Panc1 (cell line): ENCODE data around the gene XRCC4. TPM values are rescaled to one million over a fixed set of nuclear protein-coding genes. Genes with fewer than 3 reads are reported as not detected.

Experiments used
- ATAC-seq: fragments of 200-7000 bp; cut with Tn5 transposase; 2 replicates; pipeline ENCODE4 v1.9.1; 2020; ENCODE audit warnings: mild to moderate bottlenecking, moderate library complexity
- BruUV-seq: library from RNA; stranded (reverse); fragments of 400-500 nt; replicated peaks from 2 replicates; lab custom pipeline; 2021; lab: Mats Ljungman, UMichigan
- CTCF ChIA-PET: fragments of 300-600 bp; sonication (Branson Sonifier 250); formaldehyde crosslinking; loops from one replicate; lab custom pipeline; 2022; ENCODE audit warnings: antibody characterized with exemption; lab: Charles Lee
- POLR2A ChIA-PET: fragments of 300-600 bp; sonication (Branson Sonifier 250); formaldehyde crosslinking; loops from one replicate; lab custom pipeline; 2022; ENCODE audit warnings: antibody characterized with exemption; lab: Charles Lee
- DNase-seq: peaks from one replicate; pipeline ENCODE4 v3.0.0-alpha.2; 2010; ENCODE audit warnings: low read depth, low spot score
- H3K27ac ChIP-seq: 2 replicates; pipeline ENCODE4 v1.5.1; 2011; ENCODE audit warnings: mild to moderate bottlenecking, low read length, inconsistent platforms
- H3K27me3 ChIP-seq: fragments of 200-500 bp; sonication (Bioruptor generic); 2 replicates; pipeline ENCODE4 v1.6.0; 2014; ENCODE audit warnings: low read length, inconsistent platforms; ENCODE audit not compliant: control insufficient read depth, insufficient read depth
- H3K36me3 ChIP-seq: fragments of 200-500 bp; sonication (Bioruptor generic); 2 replicates; pipeline ENCODE4 v1.5.1; 2014; ENCODE audit warnings: inconsistent platforms, mild to moderate bottlenecking, low read length, moderate library complexity; ENCODE audit not compliant: control insufficient read depth, insufficient read depth
- H3K4me1 ChIP-seq: 2 replicates; pipeline ENCODE4 v1.5.1; 2011; ENCODE audit warnings: inconsistent platforms, mild to moderate bottlenecking, low read length, moderate library complexity; ENCODE audit not compliant: control insufficient read depth, insufficient read depth
- H3K4me3 ChIP-seq, 2 experiments: 2 replicates each; pipeline ENCODE4 v1.5.1; 2011 to 2012; ENCODE audit warnings: low read depth in 2 of 2, low read length in 2 of 2, mild to moderate bottlenecking in 2 of 2, inconsistent platforms in 1 of 2, moderate library complexity in 1 of 2
- H3K9me3 ChIP-seq: fragments of 200-500 bp; sonication (Bioruptor generic); 2 replicates; pipeline ENCODE4 v1.5.1; 2014; ENCODE audit warnings: low read depth, mild to moderate bottlenecking, inconsistent platforms, low read length, moderate library complexity; ENCODE audit not compliant: control insufficient read depth, insufficient read depth
- CTCF ChIP-seq: fragments of 450-650 bp; IDR thresholded peaks from 2 replicates; pipeline ENCODE4 v1.5.1; 2017; ENCODE audit warnings: mild to moderate bottlenecking
- POLR2AphosphoS5 ChIP-seq: IDR thresholded peaks from 2 replicates; pipeline ENCODE4 v1.6.1; 2012; ENCODE audit warnings: mild to moderate bottlenecking, low read depth, low read length, moderate library complexity
- REST ChIP-seq, 2 experiments: IDR thresholded peaks; 2 replicates each; pipeline ENCODE4 v1.6.1; 2011 to 2012; ENCODE audit warnings: low read depth in 2 of 2, control low read depth in 1 of 2, low read length in 1 of 2, mild to moderate bottlenecking in 1 of 2, moderate library complexity in 1 of 2; ENCODE audit not compliant: insufficient read depth in 1 of 2
- SIN3A ChIP-seq: IDR thresholded peaks from 2 replicates; pipeline ENCODE4 v1.6.1; 2012; ENCODE audit warnings: low read depth, mild to moderate bottlenecking, low read length, moderate library complexity, borderline replicate concordance; ENCODE audit not compliant: insufficient read depth
- TCF7L2 ChIP-seq: IDR thresholded peaks from 2 replicates; pipeline ENCODE4 v1.6.1; 2011; ENCODE audit warnings: mild to moderate bottlenecking, low read depth, low read length, inconsistent platforms
- in situ Hi-C: cut with HindIII; loops from 2 replicates; pipeline ENCODE4 v1.10.0; 2016; ENCODE audit warnings: low sequenced_read_pairs, low pct_unique_long_range_greater_than_20kb
- intact Hi-C: fragments of 100-400 bp; cut with micrococcal nuclease; formaldehyde crosslinking; loops from one replicate; pipeline ENCODE4 v1.10.0; 2022; ENCODE audit not compliant: unreplicated experiment
- total RNA-seq: library from RNA; stranded (reverse); gene quantifications from one replicate; pipeline ENCODE4 v1.2.1, GENCODE V29; 2021; ENCODE audit not compliant: unreplicated experiment

XRCC4 gene
- total RNA-seq, 1 experiment from 2014 or later, result 12.5 TPM

- TF ChIP-seq REST (IDR thresholded peaks at IDR 0.05; ENCODE audit: insufficient read depth in 1 of 2, low read depth in 2 of 2, low read length in 1 of 2) (no peak), SIN3A (no peak), CTCF (no peak), TCF7L2 (no peak), POLR2AphosphoS5 (no peak)
- no peak overlapping the region for H3K27ac ChIP-seq
- DNase-seq, result no peak
- H3K4me1 ChIP-seq, result 0 out of 2 replicates have a peak, but pooled peaks cover 8% of the 10 kb centered on the region
- H3K36me3 ChIP-seq, result no peaks in the 10 kb centered on the region
- in situ Hi-C loops, result no loop called here
- CTCF ChIA-PET, result no interaction called here
- ATAC-seq, result no peak
- BruUV-seq, result no TSS peak
- H3K9me3 ChIP-seq, result no peaks in the 10 kb centered on the region
- intact Hi-C loops, result no loop called here
- H3K4me3 ChIP-seq, result no peak overlapping the region
- no peaks in the 10 kb centered on the region for H3K27me3 ChIP-seq
- POLR2A ChIA-PET, result no interaction called here
Measured at GRCh38 chr5:83099445-83099844, 22.1 kb downstream of the XRCC4 start.

- POLR2A ChIA-PET, result no interaction called here
- ATAC-seq (no peak), DNase-seq (no peak)
- intact Hi-C loops (no loop called here), in situ Hi-C loops (no loop called here)
- Histone ChIP-seq H3K4me3 (no peak overlapping the region), H3K36me3 (no peaks in the 10 kb centered on the region), H3K9me3 (no peaks in the 10 kb centered on the region), H3K27ac (no peak overlapping the region), H3K27me3 (no peaks in the 10 kb centered on the region), H3K4me1 (0 out of 2 replicates have a peak, but pooled peaks cover 2% of the 10 kb centered on the region)
- TF ChIP-seq CTCF (no peak), TCF7L2 (no peak), POLR2AphosphoS5 (no peak), REST (IDR thresholded peaks at IDR 0.05; ENCODE audit: insufficient read depth in 1 of 2, low read depth in 2 of 2, low read length in 1 of 2) (no peak), SIN3A (no peak)
- CTCF ChIA-PET, result no interaction called here
- no TSS peak for BruUV-seq
Measured at GRCh38 chr5:83101514-83101913, 24.2 kb downstream of the XRCC4 start.
